ENCODE results near the gene CENPN.

Gene CENPN

GRCh38 chr16:81061307-81061640 lies 54.3 kb downstream of the CENPN start:
- H4K20me1 ChIP-seq (ENCODE audit: insufficient read depth, low read length), result no peaks in the 10 kb centered on the region
- H3K79me2 ChIP-seq (ENCODE audit: insufficient read depth, low read length), result no peaks in the 10 kb centered on the region
- TF ChIP-seq CTCF (IDR thresholded peaks at IDR 0.05; ENCODE audit: low read length) (no peak), EZH2 (IDR thresholded peaks at IDR 0.05; ENCODE audit: borderline replicate concordance, low read length) (no peak)
- no peak overlapping the region for H2AFZ ChIP-seq (ENCODE audit: low read length)
- H3K4me3 ChIP-seq (ENCODE audit: low read depth, low read length, poor library complexity, severe bottlenecking), result no peak overlapping the region
- no peaks in the 10 kb centered on the region for H3K9me3 ChIP-seq (ENCODE audit: low read length)
- H3K4me1 ChIP-seq (ENCODE audit: insufficient read depth, low read length, severe bottlenecking), result no peaks in the 10 kb centered on the region
- H3F3A ChIP-seq (ENCODE audit: insufficient read depth, low read length), result no peaks in the 10 kb centered on the region
- no peak overlapping the region for H3K27ac ChIP-seq (ENCODE audit: low read depth, low read length, poor library complexity, severe bottlenecking)
- H3K9ac ChIP-seq (ENCODE audit: low read length), result no peak overlapping the region
- H3K27me3 ChIP-seq (ENCODE audit: insufficient read depth, low read length), result no peaks in the 10 kb centered on the region
- H3K36me3 ChIP-seq (ENCODE audit: insufficient read depth, low read length), result no peaks in the 10 kb centered on the region
- no peak overlapping the region for H3K4me2 ChIP-seq (ENCODE audit: low read length)
- H3K9me2 ChIP-seq (ENCODE audit: low read depth, low read length), result no peaks in the 10 kb centered on the region

- Histone ChIP-seq H3K4me3 (ENCODE audit: low read depth, low read length, poor library complexity, severe bottlenecking) (no peak overlapping the region), H3K27ac (ENCODE audit: low read depth, low read length, poor library complexity, severe bottlenecking) (no peak overlapping the region), H3F3A (ENCODE audit: insufficient read depth, low read length) (no peaks in the 10 kb centered on the region), H2AFZ (ENCODE audit: low read length) (no peak overlapping the region), H3K9me2 (ENCODE audit: low read depth, low read length) (no peaks in the 10 kb centered on the region), H3K79me2 (ENCODE audit: insufficient read depth, low read length) (no peaks in the 10 kb centered on the region), H3K36me3 (ENCODE audit: insufficient read depth, low read length) (no peaks in the 10 kb centered on the region), H3K4me2 (ENCODE audit: low read length) (no peak overlapping the region), H3K9ac (ENCODE audit: low read length) (no peak overlapping the region), H3K9me3 (ENCODE audit: low read length) (no peaks in the 10 kb centered on the region), H4K20me1 (ENCODE audit: insufficient read depth, low read length) (no peaks in the 10 kb centered on the region), H3K27me3 (ENCODE audit: insufficient read depth, low read length) (no peaks in the 10 kb centered on the region), H3K4me1 (ENCODE audit: insufficient read depth, low read length, severe bottlenecking) (no peaks in the 10 kb centered on the region)
- TF ChIP-seq CTCF (IDR thresholded peaks at IDR 0.05; ENCODE audit: low read length), result peak; percentile 15; the same call in 1 of the 2 replicates
- no peak for TF ChIP-seq EZH2 (IDR thresholded peaks at IDR 0.05; ENCODE audit: borderline replicate concordance, low read length)
Measured at GRCh38 chr16:81061871-81062608, 55.0 kb downstream of the CENPN start.

- H3K9me3 ChIP-seq (ENCODE audit: low read length), result no peaks in the 10 kb centered on the region
- H3K4me3 ChIP-seq (ENCODE audit: low read depth, low read length, poor library complexity, severe bottlenecking), result no peak overlapping the region
- no peak overlapping the region for H2AFZ ChIP-seq (ENCODE audit: low read length)
- H3K9ac ChIP-seq (ENCODE audit: low read length), result no peak overlapping the region
- no peak for TF ChIP-seq EZH2 (IDR thresholded peaks at IDR 0.05; ENCODE audit: borderline replicate concordance, low read length)
- no peak for TF ChIP-seq CTCF (IDR thresholded peaks at IDR 0.05; ENCODE audit: low read length)
- no peaks in the 10 kb centered on the region for H3K4me1 ChIP-seq (ENCODE audit: insufficient read depth, low read length, severe bottlenecking)
- no peaks in the 10 kb centered on the region for H4K20me1 ChIP-seq (ENCODE audit: insufficient read depth, low read length)
- no peaks in the 10 kb centered on the region for H3K9me2 ChIP-seq (ENCODE audit: low read depth, low read length)
- H3K36me3 ChIP-seq (ENCODE audit: insufficient read depth, low read length), result no peaks in the 10 kb centered on the region
- no peak overlapping the region for H3K27ac ChIP-seq (ENCODE audit: low read depth, low read length, poor library complexity, severe bottlenecking)
- H3F3A ChIP-seq (ENCODE audit: insufficient read depth, low read length), result no peaks in the 10 kb centered on the region
- H3K4me2 ChIP-seq (ENCODE audit: low read length), result no peak overlapping the region
- H3K79me2 ChIP-seq (ENCODE audit: insufficient read depth, low read length), result no peaks in the 10 kb centered on the region
- H3K27me3 ChIP-seq (ENCODE audit: insufficient read depth, low read length), result no peaks in the 10 kb centered on the region
Measured at GRCh38 chr16:81066681-81067080, 59.7 kb downstream of the CENPN start.
